Measurements from ENCODE around the gene CYTH1. TPM values are rescaled to one million over a fixed set of nuclear protein-coding genes. Genes with fewer than 3 reads are reported as not detected.
A peak's percentile ranks its signal among the peaks of the same experiment; 100 is the strongest.

Gene CYTH1
- total RNA-seq, 1 donor from 2014 or later = 103 TPM

GRCh38 chr17:78654325-78654724, 127.7 kb downstream of the CYTH1 start:
- intact Hi-C loops (cut with DNase I) = no loop called here
- no peak for TF ChIP-seq CTCF (IDR thresholded peaks at IDR 0.05)
- Histone ChIP-seq H3K27ac (no peak overlapping the region), H3K4me3 (no peak overlapping the region), H3K36me3 (no peaks in the 10 kb centered on the region), H3K9me3 (no peaks in the 10 kb centered on the region), H3K27me3 (peaks cover 5% of the 10 kb centered on the region), H3K4me1 (no peaks in the 10 kb centered on the region)
- ATAC-seq = peak; percentile 65
- no peak for DNase-seq

- ATAC-seq = peak; percentile 41
- DNase-seq = no peak
- H3K27ac ChIP-seq = no peak overlapping the region
- no peaks in the 10 kb centered on the region for H3K9me3 ChIP-seq
- H3K27me3 ChIP-seq = peaks cover 5% of the 10 kb centered on the region
- H3K4me3 ChIP-seq = no peak overlapping the region
- TF ChIP-seq CTCF (IDR thresholded peaks at IDR 0.05) = no peak
- H3K4me1 ChIP-seq = no peaks in the 10 kb centered on the region
- H3K36me3 ChIP-seq = no peaks in the 10 kb centered on the region
- intact Hi-C loops (cut with DNase I) = no loop called here
Observed at GRCh38 chr17:78653382-78653781, 128.7 kb downstream of the CYTH1 start.

GRCh38 chr17:78652913-78653312, 129.2 kb downstream of the CYTH1 start:
- intact Hi-C loops (cut with DNase I) = no loop called here
- no peak overlapping the region for H3K27ac ChIP-seq
- ATAC-seq = no peak

GRCh38 chr17:78652024-78652423, 130.0 kb downstream of the CYTH1 start:
- no peak overlapping the region for H3K27ac ChIP-seq
- H3K27me3 ChIP-seq = peaks cover 5% of the 10 kb centered on the region
- no peak overlapping the region for H3K4me3 ChIP-seq
- no peaks in the 10 kb centered on the region for H3K36me3 ChIP-seq
- H3K4me1 ChIP-seq = no peaks in the 10 kb centered on the region
- no peaks in the 10 kb centered on the region for H3K9me3 ChIP-seq
- ATAC-seq (no peak), DNase-seq (no peak)
- TF ChIP-seq CTCF (IDR thresholded peaks at IDR 0.05) = no peak
- intact Hi-C loops (cut with DNase I) = no loop called here

More at GRCh38 chr17:78652913-78653312, 129.2 kb downstream of the CYTH1 start:
- DNase-seq = no peak
- TF ChIP-seq CTCF (IDR thresholded peaks at IDR 0.05) = no peak
- Histone ChIP-seq H3K4me3 (no peak overlapping the region), H3K36me3 (no peaks in the 10 kb centered on the region), H3K9me3 (no peaks in the 10 kb centered on the region), H3K27me3 (peaks cover 5% of the 10 kb centered on the region), H3K4me1 (no peaks in the 10 kb centered on the region)

- no peak overlapping the region for H3K4me3 ChIP-seq
- TF ChIP-seq CTCF (IDR thresholded peaks at IDR 0.05) = no peak
- peaks cover 5% of the 10 kb centered on the region for H3K27me3 ChIP-seq
Observed at GRCh38 chr17:78651554-78651953, 130.5 kb downstream of the CYTH1 start.

GRCh38 chr17:78650093-78650715, 131.9 kb downstream of the CYTH1 start:
- no peak for DNase-seq
- intact Hi-C loops (cut with DNase I) = no loop called here
- ATAC-seq = no peak
- peaks cover 3% of the 10 kb centered on the region for H3K27me3 ChIP-seq
- no peaks in the 10 kb centered on the region for H3K9me3 ChIP-seq
- TF ChIP-seq CTCF (IDR thresholded peaks at IDR 0.05) = no peak
- H3K4me1 ChIP-seq = no peaks in the 10 kb centered on the region
- no peaks in the 10 kb centered on the region for H3K36me3 ChIP-seq
- H3K4me3 ChIP-seq = no peak overlapping the region
- no peak overlapping the region for H3K27ac ChIP-seq

More at GRCh38 chr17:78651554-78651953, 130.5 kb downstream of the CYTH1 start:
- no peak for ATAC-seq
- no peak for DNase-seq
- Histone ChIP-seq H3K9me3 (no peaks in the 10 kb centered on the region), H3K27ac (no peak overlapping the region), H3K36me3 (no peaks in the 10 kb centered on the region), H3K4me1 (no peaks in the 10 kb centered on the region)
- intact Hi-C loops (cut with DNase I) = no loop called here
